ENCODE results near the gene CREB3.

CREB3 gene

GRCh38 chr9:35732185-35732799, at the start of gene CREB3, which contains the start of gene TLN1:
CREB3 (plus strand) TSS chr9:35732666; CDS start chr9:35732773, 107 bp downstream.
TLN1 (minus strand) TSS chr9:35732195; CDS start chr9:35725694, 6,501 bp downstream.
- peak; percentile 92 for DNase-seq

- no peak for DNase-seq
Measured at GRCh38 chr9:35683323-35683722, 49.1 kb upstream of the CREB3 start.

GRCh38 chr9:35684921-35685320, 47.5 kb upstream of the CREB3 start:
- DNase-seq, result no peak

GRCh38 chr9:35685506-35685905, 47.0 kb upstream of the CREB3 start:
- no peak for DNase-seq

- DNase-seq, result no peak
Measured at GRCh38 chr9:35686222-35687203, 46.0 kb upstream of the CREB3 start.

- no peak for DNase-seq
Measured at GRCh38 chr9:35687306-35687705, 45.2 kb upstream of the CREB3 start.

GRCh38 chr9:35687972-35688557, 44.4 kb upstream of the CREB3 start:
- DNase-seq, result no peak

GRCh38 chr9:35688558-35689541, 43.6 kb upstream of the CREB3 start:
- peak; percentile 36 for DNase-seq

GRCh38 chr9:35689542-35690293, 42.7 kb upstream of the CREB3 start, which contains the start of gene TPM2:
TPM2 (minus strand) TSS chr9:35689925; CDS start chr9:35689817, 108 bp downstream.
- DNase-seq, result peak; percentile 58

GRCh38 chr9:35690294-35690613, 42.2 kb upstream of the CREB3 start:
- DNase-seq, result no peak

- DNase-seq, result peak; percentile 30
Measured at GRCh38 chr9:35690614-35691333, 41.7 kb upstream of the CREB3 start.

- no peak for DNase-seq
Measured at GRCh38 chr9:35691334-35691650, 41.2 kb upstream of the CREB3 start.

- DNase-seq, result no peak
Measured at GRCh38 chr9:35691757-35692301, 40.6 kb upstream of the CREB3 start.

- DNase-seq, result peak; percentile 3
Measured at GRCh38 chr9:35695943-35696401, 36.5 kb upstream of the CREB3 start.

GRCh38 chr9:35696520-35697215, 35.8 kb upstream of the CREB3 start:
- peak; percentile 11 for DNase-seq

- DNase-seq, result no peak
Measured at GRCh38 chr9:35697486-35697885, 35.0 kb upstream of the CREB3 start.

GRCh38 chr9:35698231-35698630, 34.2 kb upstream of the CREB3 start:
- DNase-seq, result no peak

GRCh38 chr9:35700031-35700430, 32.4 kb upstream of the CREB3 start:
- DNase-seq, result no peak

- no peak for DNase-seq
Measured at GRCh38 chr9:35700942-35701341, 31.5 kb upstream of the CREB3 start.

GRCh38 chr9:35702696-35703095, 29.8 kb upstream of the CREB3 start:
- DNase-seq, result no peak
